HG03521 (cell line): ENCODE data around the gene DHRS3.

ENCODE experiments used
- ATAC-seq: cut with Tn5 transposase; IDR thresholded peaks from one replicate; pipeline ENCODE4 v1.9.1; 2021; ENCODE audit warnings: mild to moderate bottlenecking, moderate library complexity; ENCODE audit not compliant: unreplicated experiment

Gene DHRS3

GRCh38 chr1:12555411-12556367, 62.3 kb downstream of the DHRS3 start:
- no peak for ATAC-seq

- no peak for ATAC-seq
Measured at GRCh38 chr1:12554521-12555305, 63.3 kb downstream of the DHRS3 start.

- no peak for ATAC-seq
Measured at GRCh38 chr1:12553963-12554362, 64.0 kb downstream of the DHRS3 start.

GRCh38 chr1:12552951-12553921, 64.8 kb downstream of the DHRS3 start:
- no peak for ATAC-seq

DNA sequence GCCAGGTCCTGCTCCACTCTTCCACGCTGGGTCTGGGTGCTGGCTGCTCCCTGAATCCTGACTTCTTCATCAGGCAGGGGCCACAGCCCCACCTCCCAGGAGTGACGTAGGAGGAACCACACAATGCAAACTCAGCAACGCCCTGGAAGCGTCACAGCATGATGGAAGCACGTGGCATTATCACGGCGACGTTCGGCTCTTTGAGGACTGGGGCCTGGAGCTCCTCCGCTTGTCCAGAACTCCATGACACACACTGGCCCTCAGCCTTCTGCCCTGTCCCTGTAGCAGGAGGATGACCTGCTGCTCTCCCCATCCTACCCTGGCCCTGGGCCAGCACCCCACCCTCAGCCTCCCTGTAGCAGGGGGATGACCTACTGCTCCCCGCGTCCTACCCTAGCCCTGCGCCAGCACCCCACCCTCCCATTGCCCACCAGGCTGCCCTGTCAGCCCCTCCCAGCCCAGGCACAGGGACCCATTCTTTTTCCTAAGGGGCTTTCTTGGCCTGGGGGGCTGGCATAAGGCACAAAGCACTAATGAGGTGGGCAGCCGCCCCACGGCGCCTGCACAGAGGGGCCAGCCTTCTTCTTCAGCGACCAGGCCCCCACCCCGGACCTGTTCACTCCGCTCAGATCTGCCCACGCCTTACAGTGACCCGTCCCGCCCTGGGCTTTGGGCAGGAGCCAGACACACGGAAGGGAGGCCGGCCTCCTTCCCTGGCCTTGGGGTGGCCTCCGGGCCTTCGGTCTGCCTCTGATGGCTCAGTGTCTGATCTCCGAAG, 65.7 kb downstream of the DHRS3 start:
- ATAC-seq, result no peak

DNA sequence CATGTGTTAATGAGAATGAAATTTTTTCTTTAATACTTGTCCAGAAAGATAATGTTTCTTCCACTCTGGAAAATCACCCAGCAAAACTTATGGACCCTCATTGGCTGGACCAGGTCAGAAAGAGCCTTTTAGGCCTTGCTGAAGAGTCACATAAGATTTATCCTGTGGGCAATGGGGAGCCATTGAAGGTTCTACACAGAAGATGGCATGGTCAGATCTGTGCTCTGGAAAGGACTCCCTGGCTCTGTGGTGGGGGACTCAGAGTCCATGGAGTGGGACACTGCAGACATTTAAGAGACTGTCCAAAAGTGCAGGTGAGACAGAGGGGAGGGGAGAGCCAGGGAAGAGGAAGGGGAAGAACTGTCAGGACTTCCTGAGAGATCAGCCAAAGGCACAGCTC, 66.4 kb downstream of the DHRS3 start:
- ATAC-seq, result no peak

DNA sequence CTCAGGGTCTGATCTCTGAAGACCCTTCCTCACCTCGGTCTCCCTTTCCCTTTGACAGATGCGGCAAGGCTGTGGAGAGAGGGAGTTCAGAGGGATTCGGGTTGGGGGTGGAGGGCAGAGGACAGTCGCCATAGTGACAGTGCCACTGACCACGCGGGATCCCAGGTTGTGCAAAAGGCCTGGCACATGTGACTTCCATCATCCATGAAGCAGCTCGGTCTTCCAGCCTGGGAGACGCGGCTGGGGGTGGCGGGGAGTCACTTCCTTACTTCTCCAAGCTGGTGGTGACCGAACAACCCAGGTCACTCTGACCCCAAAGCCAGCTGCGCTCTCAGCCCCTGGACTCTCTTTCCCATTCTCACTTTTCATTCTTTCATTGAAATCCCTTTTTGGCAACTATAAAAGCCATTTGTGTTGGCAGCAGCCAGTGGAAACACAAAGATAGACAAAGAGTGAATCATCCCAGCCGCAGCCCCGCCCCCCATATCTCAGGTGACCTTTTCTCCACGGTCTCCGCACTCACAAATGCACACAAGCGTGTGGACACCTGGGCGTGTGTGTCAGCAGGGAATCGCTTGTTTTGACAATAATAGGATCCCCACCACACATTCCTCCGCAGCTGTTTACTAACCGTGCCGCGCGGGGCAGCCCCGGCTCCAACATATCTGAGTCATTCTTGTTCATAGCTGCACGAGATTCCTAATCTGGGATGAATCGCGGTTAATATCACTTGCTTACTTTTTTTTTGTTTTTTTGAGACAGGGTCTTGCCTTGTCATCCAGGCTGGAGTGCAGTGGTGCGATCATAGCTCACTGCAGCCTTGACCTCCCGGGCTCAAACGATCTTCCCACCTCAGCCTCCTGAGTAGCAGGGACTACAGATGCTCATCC, 68.3 kb downstream of the DHRS3 start:
- no peak for ATAC-seq

GRCh38 chr1:12548973-12549459, 69.0 kb downstream of the DHRS3 start:
- no peak for ATAC-seq

- ATAC-seq, result no peak
Measured at GRCh38 chr1:12548279-12548972, 69.6 kb downstream of the DHRS3 start.

GRCh38 chr1:12547586-12548225, 70.3 kb downstream of the DHRS3 start:
- no peak for ATAC-seq

DNA sequence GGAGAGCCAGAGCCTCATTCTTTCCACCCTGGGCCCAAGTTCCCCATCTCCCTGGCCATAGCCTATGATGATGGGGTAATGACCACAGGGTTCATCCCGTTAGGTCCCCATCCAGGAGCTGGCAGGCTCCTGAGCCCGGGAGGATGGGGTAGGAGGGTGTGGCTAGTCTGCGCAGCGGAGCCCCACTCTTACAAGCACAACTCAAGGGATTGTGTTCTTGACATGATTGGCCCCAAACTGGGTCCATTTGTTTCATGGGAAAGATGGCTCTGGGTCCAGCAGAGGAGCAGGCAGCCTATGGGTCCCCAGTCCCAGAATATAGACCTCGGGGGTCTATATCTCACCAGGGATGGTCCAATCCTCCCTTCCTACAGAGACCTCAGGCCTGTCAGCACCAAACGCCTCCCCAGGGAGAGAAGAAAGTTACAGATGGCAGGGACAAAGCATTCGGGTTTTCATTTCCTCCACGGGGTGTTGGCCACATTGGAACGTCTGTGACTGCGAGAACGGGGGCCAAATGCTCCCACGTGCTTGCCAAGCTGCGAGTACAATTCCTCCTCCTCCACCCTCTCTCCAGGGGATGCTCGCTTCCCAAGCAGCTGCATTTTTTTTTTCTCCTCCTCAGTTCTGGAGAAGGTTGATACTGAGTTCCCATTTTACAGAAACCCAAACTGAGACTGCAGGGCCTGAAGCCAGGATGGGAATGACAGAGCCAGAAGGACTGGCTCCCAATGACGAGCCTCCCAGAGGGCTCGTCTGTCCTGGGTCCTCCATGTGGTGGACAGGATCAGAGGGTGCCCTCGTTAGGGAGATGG, 71.0 kb downstream of the DHRS3 start:
- ATAC-seq, result no peak

- ATAC-seq, result no peak
Measured at GRCh38 chr1:12544992-12545391, 73.0 kb downstream of the DHRS3 start.

DNA sequence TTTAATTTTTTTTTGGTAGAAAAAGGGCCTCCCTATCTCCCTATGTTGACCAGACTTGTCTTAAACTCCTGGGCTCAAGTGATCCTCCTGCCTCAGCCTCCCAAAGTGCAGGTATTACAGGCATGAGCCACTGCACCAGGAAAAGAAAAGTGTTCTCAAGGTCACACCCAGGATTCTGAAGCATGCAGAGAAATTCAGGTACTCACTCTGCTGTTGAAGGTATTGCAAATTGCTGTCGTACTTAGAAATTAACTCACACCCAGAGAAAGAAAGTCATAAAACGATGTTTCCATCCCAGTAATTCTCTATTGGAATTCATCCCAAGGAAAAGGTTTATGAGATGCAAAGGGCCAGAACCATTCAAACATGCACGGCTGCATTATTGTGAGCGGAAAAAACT, 73.7 kb downstream of the DHRS3 start:
- no peak for ATAC-seq

DNA sequence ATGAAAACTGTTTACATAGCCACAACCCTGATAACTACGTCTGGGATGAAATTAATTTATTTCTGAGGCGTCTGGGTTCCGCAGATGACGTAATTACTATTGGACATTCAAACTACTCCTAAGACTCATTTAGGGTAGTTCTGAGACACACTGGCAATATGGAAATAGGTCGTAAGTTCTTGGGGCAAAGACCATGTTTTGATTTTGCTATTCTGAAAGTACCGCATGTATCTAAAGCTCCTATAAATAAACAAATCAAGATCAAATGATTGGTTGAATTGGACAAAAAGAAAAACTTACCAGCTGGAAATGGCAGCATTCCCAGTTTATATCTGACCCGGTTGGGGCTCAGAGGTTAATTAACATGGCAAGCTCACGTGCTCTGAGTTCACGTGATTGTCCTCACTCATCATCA, 74.3 kb downstream of the DHRS3 start:
- no peak for ATAC-seq

DNA sequence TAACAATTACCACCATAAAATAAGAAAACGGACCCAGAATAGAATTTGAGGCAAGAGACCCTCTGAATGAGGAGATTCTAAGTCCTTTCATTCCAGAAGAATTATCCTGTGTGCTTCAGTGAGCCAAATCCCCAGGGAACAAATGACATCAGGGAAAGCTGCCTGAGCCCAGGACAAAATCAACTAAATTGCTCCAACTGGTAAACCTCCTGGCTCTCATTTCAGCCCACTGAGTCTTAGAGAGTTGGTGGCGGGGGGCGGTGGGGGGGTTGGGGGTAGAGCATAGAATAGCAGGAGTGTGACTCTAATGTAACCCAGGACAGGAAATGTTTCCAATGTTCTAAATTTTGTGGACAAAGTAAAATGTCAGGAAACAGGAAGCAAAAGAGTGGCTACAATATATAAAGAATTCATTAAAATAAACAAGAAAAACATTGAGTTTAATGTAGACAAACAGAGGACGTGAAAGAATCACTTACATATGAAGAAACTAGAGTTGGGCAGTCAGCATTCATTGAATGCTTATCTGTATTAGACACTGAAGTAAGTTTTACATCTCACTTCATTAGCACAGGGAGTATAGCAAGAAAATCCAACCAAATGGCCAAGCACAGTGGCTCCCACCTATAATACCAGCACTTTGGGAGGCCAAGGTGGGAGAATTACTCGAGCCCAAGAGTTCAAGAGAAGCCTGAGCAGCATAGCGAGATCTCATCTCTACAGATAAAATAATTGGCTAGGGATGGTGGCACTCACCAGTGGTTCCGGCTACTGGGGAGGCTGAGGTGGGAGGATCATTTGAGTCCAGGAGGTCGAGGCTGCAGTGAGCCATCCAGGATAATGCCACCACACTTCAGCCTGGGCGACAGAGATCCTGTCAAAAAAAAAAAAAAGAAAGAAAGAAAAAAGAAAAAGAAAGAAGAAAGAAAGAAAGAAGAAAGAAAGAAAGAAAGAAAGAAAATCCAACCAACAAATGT, 75.1 kb downstream of the DHRS3 start:
- no peak for ATAC-seq

DNA sequence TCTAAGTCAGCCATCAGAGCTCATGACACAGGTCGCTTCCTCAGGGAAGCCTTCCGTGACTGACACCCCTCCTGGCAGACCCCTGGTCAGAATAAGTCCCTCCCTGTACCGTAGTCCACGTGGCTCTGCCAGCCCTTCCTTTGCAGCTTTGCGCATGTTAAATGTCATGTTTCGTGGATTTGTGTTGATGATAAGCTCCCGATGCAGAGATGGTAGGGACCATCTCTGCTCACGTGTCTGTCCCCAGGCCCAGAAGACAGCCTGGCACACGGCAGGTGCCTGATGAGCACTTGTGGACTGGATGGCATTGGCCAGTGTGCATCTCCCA, 75.9 kb downstream of the DHRS3 start:
- ATAC-seq, result no peak
